HG02970 (cell line): Measurements from ENCODE around the gene IQGAP2.
"Not testable (repeated sequence)": the region's sequence is repeated elsewhere in the genome, so short reads cannot be mapped to it uniquely, and the experiment has no call there.

Experiments
- ATAC-seq: cut with Tn5 transposase; IDR thresholded peaks from one replicate; pipeline ENCODE4 v1.9.1; 2021; ENCODE audit warnings: mild to moderate bottlenecking, moderate library complexity, moderate number of reproducible peaks; ENCODE audit not compliant: unreplicated experiment, low FRiP score

Gene IQGAP2

GRCh38 chr5:76591366-76591765, 188.3 kb downstream of the IQGAP2 start:
- ATAC-seq = no peak

DNA sequence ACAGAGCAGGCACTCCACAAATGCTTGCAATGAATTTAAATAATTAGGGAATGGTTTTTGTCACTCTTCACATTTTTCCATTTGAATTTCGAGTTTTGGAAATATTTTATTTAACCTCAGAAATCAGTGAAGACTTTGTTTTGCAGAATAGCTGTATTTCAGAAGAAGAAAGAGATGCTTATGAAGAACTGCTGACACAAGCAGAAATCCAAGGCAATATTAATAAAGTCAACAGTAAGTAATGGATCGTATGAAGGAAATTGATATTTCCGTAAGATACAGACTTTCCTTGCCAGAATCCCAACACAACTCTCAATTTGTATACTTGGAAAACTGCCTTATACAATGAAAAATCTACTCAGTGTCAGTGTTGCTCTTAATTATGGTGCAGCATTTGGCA, 189.6 kb downstream of the IQGAP2 start:
- ATAC-seq = no peak

DNA sequence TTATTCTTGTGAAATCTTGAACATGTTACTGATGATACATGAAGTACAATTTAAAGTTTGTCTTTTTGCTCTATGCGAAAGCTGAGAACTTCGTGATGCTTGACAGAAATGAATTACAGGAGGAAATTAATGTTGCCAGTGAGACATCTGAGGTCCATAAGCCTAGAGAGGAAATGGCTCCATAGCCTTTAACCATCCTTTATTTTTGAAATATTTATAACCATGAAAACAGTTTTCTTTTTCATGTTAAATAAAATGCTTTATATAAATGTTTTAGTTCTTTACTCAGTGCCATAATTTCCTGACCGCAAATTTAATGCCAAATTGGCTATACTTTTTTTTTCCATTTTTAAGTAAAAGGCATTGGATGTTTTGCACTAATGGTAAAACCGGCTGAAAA, 191.0 kb downstream of the IQGAP2 start:
- ATAC-seq = no peak

GRCh38 chr5:76595755-76596481, 192.8 kb downstream of the IQGAP2 start:
- ATAC-seq = no peak

DNA sequence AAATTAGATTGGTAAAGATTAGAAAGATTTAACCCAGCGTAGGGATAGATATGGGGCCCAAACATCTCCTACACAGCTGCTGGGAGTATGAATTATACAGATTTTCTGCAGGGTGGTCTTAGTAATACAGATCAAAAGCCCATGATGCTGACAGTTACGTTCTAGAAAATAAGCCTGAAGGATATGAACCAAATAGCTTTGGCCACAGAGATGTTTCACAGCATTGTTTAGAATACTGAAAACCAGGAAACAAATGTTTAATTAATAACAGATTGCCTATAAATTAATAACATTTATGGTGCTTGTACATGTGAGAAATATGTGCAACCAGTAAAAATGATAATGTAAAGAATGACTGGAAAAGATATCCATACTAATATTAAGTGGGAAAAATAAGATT, 195.4 kb downstream of the IQGAP2 start:
- no peak for ATAC-seq

DNA sequence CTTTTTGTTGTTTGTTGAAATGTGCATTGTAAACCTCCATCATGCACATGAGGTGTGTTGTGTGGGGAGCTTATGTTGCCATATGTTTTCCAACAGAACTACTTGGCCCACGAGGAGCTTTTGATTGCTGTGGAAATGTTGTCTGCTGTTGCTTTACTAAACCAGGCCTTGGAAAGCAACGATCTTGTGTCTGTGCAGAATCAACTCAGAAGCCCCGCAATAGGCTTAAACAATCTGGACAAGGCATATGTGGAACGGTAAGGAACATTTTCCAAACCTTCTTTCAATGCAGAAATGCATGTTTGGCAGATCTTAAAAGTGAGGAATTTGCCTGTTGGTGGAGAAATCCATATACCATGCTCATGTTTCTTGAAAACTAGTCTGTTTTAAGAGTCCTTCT, 197.6 kb downstream of the IQGAP2 start:
- no peak for ATAC-seq

DNA sequence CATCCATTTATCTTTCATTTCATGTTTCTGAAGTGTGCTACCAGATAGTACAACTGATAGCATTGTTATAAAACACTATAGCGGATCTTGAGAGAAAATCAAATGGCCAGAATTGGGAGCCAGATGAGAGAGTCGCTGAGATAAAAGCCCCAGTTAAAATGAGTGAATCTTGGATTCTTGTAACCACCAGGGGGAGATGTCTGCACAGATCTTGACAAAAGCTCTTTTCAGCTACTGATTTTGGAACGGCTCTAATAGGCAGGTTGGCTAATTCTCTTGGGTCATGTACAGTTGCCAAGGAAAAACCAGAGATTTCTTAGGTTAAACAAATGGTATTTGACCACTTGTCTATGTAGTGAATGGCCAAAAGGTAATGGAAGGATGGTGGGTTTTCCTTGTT, 198.4 kb downstream of the IQGAP2 start:
- no peak for ATAC-seq

DNA sequence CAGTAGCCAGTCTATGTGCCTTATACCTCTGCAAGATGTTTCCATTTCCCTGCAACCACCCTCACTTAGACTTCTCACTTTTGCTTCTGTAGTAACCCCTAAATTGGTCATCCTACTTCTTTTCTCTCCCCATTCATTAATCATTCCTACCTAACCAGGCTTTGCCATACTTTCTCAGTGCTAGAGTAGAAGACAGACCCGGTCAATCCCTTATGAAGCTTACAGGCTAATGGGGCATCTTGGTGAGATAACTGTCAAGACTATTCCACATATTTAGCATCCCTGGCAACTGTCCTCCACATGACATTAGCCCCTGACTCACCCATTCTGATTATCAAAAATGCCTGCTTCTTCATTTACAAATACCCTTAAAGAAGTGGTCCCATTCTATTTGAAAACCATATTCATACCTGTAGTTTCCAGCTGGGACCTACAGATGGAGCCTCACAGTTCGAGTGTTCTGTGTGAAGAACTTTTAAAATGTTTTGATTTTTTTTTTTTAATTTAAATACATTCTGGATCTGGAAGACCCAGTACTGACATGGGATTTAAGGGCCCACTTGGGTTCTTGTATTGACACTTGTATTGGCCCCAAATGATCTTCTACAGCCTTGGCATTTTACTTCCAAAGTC, 199.1 kb downstream of the IQGAP2 start:
- no peak for ATAC-seq

DNA sequence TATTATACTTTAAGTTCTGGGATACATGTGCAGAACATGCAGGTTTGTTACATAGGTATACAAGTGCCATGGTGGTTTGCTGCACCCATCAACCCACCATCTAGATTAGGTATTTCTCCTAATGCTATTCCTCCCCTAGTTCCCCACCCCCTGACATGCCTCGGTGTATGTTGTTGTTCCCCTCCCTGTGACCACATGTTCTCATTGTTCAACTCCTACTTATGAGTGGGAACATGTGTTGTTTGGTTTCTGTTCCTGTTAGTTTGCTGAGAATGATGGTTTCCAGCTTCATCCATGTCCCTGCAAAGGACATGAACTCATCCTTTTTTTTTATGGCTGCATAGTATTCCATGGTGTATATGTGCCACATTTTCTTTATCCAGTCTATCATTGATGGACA, 200.9 kb downstream of the IQGAP2 start:
- ATAC-seq = not testable (repeated sequence)

DNA sequence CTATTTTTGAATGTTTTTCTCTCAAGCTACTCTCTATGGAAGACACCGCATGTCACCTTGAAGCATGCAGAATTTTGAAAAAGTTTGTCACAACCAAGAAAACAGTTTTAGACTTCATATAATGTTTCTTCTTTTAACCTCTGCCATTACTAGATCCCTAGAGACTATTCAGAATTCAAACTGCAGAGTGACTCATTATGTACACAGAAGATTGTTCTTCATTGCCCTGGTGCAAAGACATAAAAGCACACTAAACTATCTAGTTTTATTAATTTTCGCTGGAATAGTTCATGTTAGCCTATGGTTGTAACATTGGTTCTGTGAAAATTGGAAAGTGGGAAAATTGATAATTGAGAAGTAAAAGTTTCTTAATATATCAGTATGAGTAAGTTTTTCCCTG, 201.8 kb downstream of the IQGAP2 start:
- ATAC-seq = no peak

DNA sequence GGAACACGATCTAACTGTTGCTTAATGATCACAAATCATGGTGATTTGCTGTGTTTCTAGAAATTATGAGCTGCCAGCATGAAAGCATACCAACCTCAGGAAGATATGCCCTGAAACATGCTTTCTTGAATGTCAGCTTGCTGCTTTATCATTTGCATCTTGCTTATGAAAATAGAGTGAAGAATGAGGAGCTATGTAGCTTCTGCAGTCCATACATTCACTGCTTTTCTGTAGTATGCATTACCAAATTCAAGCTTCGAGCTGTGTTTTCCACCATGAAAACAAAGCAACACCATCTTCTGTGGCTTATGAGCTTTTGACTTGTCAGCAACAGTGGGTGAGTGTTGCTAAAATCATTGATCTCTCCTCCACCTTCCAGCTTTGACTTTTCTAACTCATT, 203.6 kb downstream of the IQGAP2 start:
- ATAC-seq = no peak

- ATAC-seq = no peak
These were observed 204.3 kb downstream of the IQGAP2 start for GRCh38 chr5:76607353-76607871.

GRCh38 chr5:76608833-76609232, 205.7 kb downstream of the IQGAP2 start:
- no peak for ATAC-seq

DNA sequence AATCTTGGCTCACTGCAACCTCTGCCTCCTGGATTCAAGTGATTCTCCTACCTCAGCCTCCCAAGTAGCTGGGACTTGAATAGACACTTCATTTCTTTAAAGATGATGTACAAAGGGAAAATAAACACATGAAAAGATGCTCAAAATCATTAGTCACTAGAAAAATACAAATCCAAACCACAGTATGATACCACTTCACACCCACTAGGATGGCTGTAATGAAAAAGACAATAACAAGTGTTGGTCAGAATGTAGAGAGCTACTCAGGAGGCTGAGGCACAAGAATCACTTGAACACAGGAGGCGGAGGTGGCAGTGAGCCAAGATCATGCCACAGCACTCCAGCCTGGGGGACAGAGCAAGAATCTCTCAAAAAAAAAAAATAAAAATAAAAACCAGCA, 207.1 kb downstream of the IQGAP2 start:
- ATAC-seq = no peak

- ATAC-seq = no peak
These were observed 209.9 kb downstream of the IQGAP2 start for GRCh38 chr5:76612942-76613341.

GRCh38 chr5:76615759-76616158, 212.7 kb downstream of the IQGAP2 start:
- ATAC-seq = no peak

DNA sequence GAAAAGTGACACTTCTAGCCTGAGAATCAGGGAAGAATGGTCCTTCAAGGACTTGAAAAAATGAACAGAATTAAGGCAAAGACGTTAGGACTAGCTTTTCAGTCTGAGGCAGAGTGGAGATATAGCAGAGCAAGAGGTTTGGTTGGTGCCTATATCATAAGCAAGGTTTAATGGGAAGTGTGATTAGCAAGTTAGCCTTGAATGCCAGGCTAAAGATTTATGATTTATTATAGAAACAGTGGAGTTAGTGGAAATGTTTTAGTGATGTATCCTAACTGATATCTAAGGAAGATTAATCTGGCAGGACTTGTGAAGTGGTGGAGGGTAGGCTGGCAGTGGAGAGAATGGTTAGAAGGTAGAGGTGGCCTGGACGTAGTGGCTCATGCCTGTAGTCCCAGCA, 213.1 kb downstream of the IQGAP2 start:
- no peak for ATAC-seq

GRCh38 chr5:76617229-76617628, 214.1 kb downstream of the IQGAP2 start:
- no peak for ATAC-seq

DNA sequence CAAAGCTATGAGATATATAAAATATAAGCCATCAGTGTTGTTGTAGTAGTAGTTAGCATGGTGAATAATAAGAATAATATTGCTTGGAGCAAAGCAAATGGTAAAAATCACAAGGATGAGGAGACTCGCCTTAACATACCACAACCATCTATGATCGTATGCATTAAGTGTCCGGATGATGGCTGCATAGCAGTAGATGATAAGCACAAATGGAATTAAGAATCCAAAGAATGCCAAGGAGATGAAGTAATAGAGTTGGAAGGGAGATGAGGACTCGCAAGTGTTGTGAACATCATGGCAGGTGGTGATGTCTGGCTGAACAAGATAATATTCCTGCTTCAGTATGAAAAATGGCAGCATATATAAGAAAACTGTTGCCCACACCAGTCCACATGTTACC, 214.6 kb downstream of the IQGAP2 start:
- no peak for ATAC-seq

GRCh38 chr5:76620166-76620565, 217.1 kb downstream of the IQGAP2 start:
- ATAC-seq = no peak

- ATAC-seq = no peak
These were observed 219.0 kb downstream of the IQGAP2 start for GRCh38 chr5:76622076-76622475.

- ATAC-seq = no peak
These were observed 220.0 kb downstream of the IQGAP2 start, which contains the start of gene F2RL2 for GRCh38 chr5:76622973-76623596. Gene F2RL2, minus strand, starts transcription at chr5:76623403. Its CDS starts 173 bp downstream, at chr5:76623230.
